Activated CD8-positive, alpha-beta memory T cell treated with anti-CD3 and anti-CD28 coated beads, Interleukin-2, amount 50 U/mL, for 1 hour (primary cell): ENCODE data around the gene SP110.
"Not testable (repeated sequence)": the region's sequence is repeated elsewhere in the genome, so short reads cannot be mapped to it uniquely, and the experiment has no call there.

Experiments
- DNase-seq: peaks from one replicate; pipeline ENCODE4 v3.0.0-alpha.2; 2020; ENCODE audit errors: extremely low read depth

The SP110 gene

GRCh38 chr2:230219419-230220331 lies at the start of gene SP110:
Gene SP110 (minus strand): TSS chr2:230219984. CDS start chr2:230216927, 3,057 bp downstream.
- DNase-seq = peak; percentile 31

GRCh38 chr2:230268606-230269243 lies 48.9 kb upstream of the SP110 start:
- DNase-seq = no peak

- no peak for DNase-seq
Measured at GRCh38 chr2:230267556-230267955, 47.8 kb upstream of the SP110 start.

GRCh38 chr2:230267059-230267458 lies 47.3 kb upstream of the SP110 start:
- no peak for DNase-seq

- no peak for DNase-seq
Measured at GRCh38 chr2:230266638-230267037, 46.9 kb upstream of the SP110 start.

- not testable (repeated sequence) for DNase-seq
Measured at GRCh38 chr2:230264945-230265344, 45.2 kb upstream of the SP110 start.

GRCh38 chr2:230262246-230262645 lies 42.5 kb upstream of the SP110 start:
- DNase-seq = no peak

GRCh38 chr2:230258483-230258882 lies 38.7 kb upstream of the SP110 start:
- no peak for DNase-seq

- no peak for DNase-seq
Measured at GRCh38 chr2:230256733-230257332, 37.0 kb upstream of the SP110 start.

GRCh38 chr2:230254152-230254881 lies 34.5 kb upstream of the SP110 start:
- no peak for DNase-seq

GRCh38 chr2:230250231-230250630 lies 30.4 kb upstream of the SP110 start:
- no peak for DNase-seq

GRCh38 chr2:230246206-230246605 lies 26.4 kb upstream of the SP110 start:
- no peak for DNase-seq

- DNase-seq = no peak
Measured at GRCh38 chr2:230244211-230244610, 24.4 kb upstream of the SP110 start.

- DNase-seq = no peak
Measured at GRCh38 chr2:230234845-230235244, 15.1 kb upstream of the SP110 start.

- no peak for DNase-seq
Measured at GRCh38 chr2:230234122-230234722, 14.4 kb upstream of the SP110 start.

GRCh38 chr2:230231251-230231650 lies 11.5 kb upstream of the SP110 start:
- no peak for DNase-seq

GRCh38 chr2:230230496-230231200 lies 10.9 kb upstream of the SP110 start:
- no peak for DNase-seq

GRCh38 chr2:230230087-230230486 lies 10.3 kb upstream of the SP110 start:
- DNase-seq = no peak

- no peak for DNase-seq
Measured at GRCh38 chr2:230227216-230227615, 7.4 kb upstream of the SP110 start.

GRCh38 chr2:230226051-230226551 lies 6.3 kb upstream of the SP110 start:
- DNase-seq = no peak

GRCh38 chr2:230225486-230225885 lies 5.7 kb upstream of the SP110 start, which contains the start of gene SP140:
Gene SP140 (plus strand): TSS chr2:230225736. CDS start chr2:230225845, 109 bp downstream.
- DNase-seq = peak; percentile 59
